HG03039 (cell line): ENCODE results near the gene LYZL4.

Experiments
- ATAC-seq: cut with Tn5 transposase; IDR thresholded peaks from one replicate; pipeline ENCODE4 v1.9.1; 2021; ENCODE audit warnings: mild to moderate bottlenecking, moderate library complexity; ENCODE audit not compliant: unreplicated experiment

The LYZL4 gene

DNA sequence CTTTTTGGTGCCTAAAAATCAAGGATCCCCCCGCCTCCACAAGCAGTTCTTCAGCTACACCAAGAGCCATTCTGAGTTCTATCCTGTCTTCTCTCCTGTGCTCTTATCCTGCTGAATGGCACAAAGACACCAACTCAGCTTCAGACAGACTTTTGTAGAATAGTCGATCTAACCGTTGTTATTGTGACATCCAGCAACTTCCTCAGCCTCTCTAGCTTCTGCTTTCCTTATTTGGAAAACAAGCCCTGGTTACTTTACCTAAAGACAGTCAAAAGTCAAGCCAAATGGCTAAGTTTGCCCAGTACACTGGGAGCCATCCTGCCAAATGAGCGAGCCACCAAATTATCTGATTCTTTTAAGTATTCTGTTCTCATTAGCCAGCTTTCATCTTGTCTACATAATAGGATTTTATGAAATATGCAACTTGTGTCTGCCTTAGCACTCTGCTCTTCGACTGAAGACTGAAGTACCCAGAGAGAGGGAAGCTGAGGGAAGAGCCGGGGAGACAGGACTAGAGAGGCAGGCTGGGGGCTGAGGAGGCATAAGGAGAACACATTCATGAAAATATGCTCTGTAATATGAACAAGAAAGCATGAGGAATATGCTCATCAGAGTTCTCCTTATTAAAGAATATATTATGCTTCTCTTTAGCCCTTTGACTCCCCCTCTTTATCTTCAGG lies 35.1 kb downstream of the LYZL4 start:
- no peak for ATAC-seq

- no peak for ATAC-seq
Observed at GRCh38 chr3:42371776-42372175, 38.6 kb downstream of the LYZL4 start.

DNA sequence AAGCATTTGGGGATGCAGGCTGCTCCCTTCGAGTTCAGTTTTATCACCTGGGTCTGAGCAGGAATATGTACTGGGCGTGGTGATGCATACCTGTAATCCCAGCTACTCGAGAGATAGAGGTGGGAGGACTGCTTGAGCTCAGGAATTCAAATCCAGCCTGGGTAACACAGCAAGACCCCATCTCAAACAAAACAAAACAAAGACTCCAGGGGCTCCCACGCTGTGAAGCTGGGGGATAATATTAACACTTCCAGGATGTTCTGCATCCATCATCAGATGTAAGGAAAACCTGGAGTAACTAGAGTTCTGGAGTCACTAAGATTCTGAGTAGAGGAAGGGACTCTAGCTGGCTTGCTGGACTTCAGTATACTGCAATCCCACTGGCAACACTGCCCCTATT lies 40.6 kb downstream of the LYZL4 start:
- ATAC-seq, result no peak

GRCh38 chr3:42369304-42369703 lies 41.1 kb downstream of the LYZL4 start:
- no peak for ATAC-seq

GRCh38 chr3:42368861-42369260 lies 41.5 kb downstream of the LYZL4 start:
- ATAC-seq, result no peak

DNA sequence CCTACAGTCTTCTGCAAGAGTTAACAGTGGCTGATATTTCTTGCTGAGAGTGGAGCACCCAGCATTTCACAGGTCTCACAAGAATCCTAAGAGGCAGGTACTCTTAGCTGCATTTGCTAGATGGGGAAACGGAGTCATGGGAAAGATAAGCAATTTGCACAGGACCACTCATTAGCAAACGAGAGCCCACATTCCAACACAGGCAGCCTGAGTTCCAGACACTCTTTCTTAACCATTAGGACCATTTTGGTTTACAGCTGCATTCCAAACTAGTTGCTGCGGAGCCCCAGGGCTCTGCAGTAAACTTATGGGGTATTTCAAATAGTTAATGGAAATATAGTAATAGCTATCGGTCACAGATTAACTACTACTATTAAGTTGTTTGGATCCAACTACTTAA lies 42.5 kb downstream of the LYZL4 start:
- no peak for ATAC-seq

GRCh38 chr3:42366550-42366949 lies 43.9 kb downstream of the LYZL4 start:
- no peak for ATAC-seq

GRCh38 chr3:42357335-42357734 lies 53.1 kb downstream of the LYZL4 start:
- ATAC-seq, result no peak

DNA sequence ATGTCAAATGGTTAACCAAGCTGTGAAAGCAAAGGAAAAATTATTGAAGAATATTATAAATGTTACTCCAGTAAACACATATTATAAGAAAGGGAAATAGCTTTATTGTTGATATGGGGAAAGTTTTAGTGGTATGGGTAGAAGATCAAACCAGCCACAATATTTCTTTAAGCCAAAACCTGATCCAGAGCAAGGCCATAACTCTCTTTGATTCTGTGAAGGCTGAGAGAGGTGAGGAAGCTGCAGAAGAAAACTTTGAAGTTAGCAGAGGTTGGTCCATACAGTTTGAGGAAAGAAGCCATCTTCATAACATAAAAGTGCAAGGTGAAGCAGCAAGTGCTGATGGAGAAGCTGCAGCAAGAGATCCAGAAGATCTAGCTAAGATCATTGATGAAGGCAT lies 54.8 kb downstream of the LYZL4 start:
- ATAC-seq, result no peak

GRCh38 chr3:42353631-42354030 lies 56.8 kb downstream of the LYZL4 start:
- ATAC-seq, result no peak

- no peak for ATAC-seq
Observed at GRCh38 chr3:42351207-42351606, 59.2 kb downstream of the LYZL4 start.

GRCh38 chr3:42349765-42350594 lies 60.4 kb downstream of the LYZL4 start:
- ATAC-seq, result no peak

- ATAC-seq, result no peak
Observed at GRCh38 chr3:42347928-42348327, 62.5 kb downstream of the LYZL4 start.
